Measurements from ENCODE around the gene ZBTB7B.

Gene ZBTB7B

GRCh38 chr1:154973344-154974101 is 29.1 kb upstream of the ZBTB7B start:
- H3K23ac ChIP-seq (ENCODE audit: low read depth, low read length, poor library complexity), result no peak overlapping the region
- H2BK5ac ChIP-seq (ENCODE audit: low read length), result peak overlapping the region; percentile 71
- H3K4me1 ChIP-seq (ENCODE audit: control insufficient read depth in 2 of 2, insufficient read depth in 1 of 2, low read depth in 1 of 2, low read length in 2 of 2), result peaks cover 29 to 41% of the 10 kb centered on the region in 2 donors
- H2BK15ac ChIP-seq (ENCODE audit: low read length), result no peak overlapping the region
- DNase-seq (ENCODE audit: low spot score), result peak; percentile 97
- no CpG with 5 or more reads among the region's 37 CpGs for WGBS, 2 donors (ENCODE audit: extremely low coverage in 2 of 2, insufficient read length in 2 of 2, insufficient replicate concordance in 1 of 2)
- peak overlapping the region; percentile 56 to 86 for H3K4me3 ChIP-seq (ENCODE audit: low read length in 2 of 2)
- H3K36me3 ChIP-seq (replicated peaks in 1 of 2; ENCODE audit: control insufficient read depth in 2 of 2, insufficient read depth in 2 of 2, low read length in 2 of 2), result peaks cover 6 to 30% of the 10 kb centered on the region in 2 donors
- peak overlapping the region; percentile 26 for H3K9ac ChIP-seq (ENCODE audit: low read depth, low read length, poor library complexity)
- no peaks in the 10 kb centered on the region for H3K9me3 ChIP-seq (replicated peaks in 1 of 2; ENCODE audit: control insufficient read depth in 2 of 2, insufficient read depth in 1 of 2, low read depth in 1 of 2, low read length in 2 of 2)
- H2BK12ac ChIP-seq (ENCODE audit: low read length), result no peak overlapping the region
- H4K91ac ChIP-seq (ENCODE audit: low read depth, low read length, poor library complexity), result no peak overlapping the region
- H3K27ac ChIP-seq (replicated peaks; ENCODE audit: low read length), result peak overlapping the region; percentile 98
- no peak overlapping the region for H2AK5ac ChIP-seq (ENCODE audit: low read depth, low read length)
- H3K4ac ChIP-seq (ENCODE audit: low read length), result no peak overlapping the region
- H2AFZ ChIP-seq (ENCODE audit: low read length), result peak overlapping the region; percentile 89
- peak overlapping the region; percentile 88 for H3K18ac ChIP-seq (ENCODE audit: low read length)
- no peak overlapping the region for H3K14ac ChIP-seq (ENCODE audit: low read length)
- peak overlapping the region; percentile 50 for H3K4me2 ChIP-seq (ENCODE audit: insufficient read depth, low read length, poor library complexity, severe bottlenecking)
- H4K8ac ChIP-seq (ENCODE audit: low read depth, low read length), result no peak overlapping the region
- H3K27me3 ChIP-seq (ENCODE audit: control insufficient read depth in 3 of 3, insufficient read depth in 3 of 3, low read depth in 1 of 3, low read length in 3 of 3), result no peaks in the 10 kb centered on the region
- H3K79me1 ChIP-seq (ENCODE audit: low read depth, low read length), result peaks cover 5% of the 10 kb centered on the region
- no peak overlapping the region for H2BK120ac ChIP-seq (ENCODE audit: low read depth, low read length)

GRCh38 chr1:154974102-154974807 is 28.3 kb upstream of the ZBTB7B start, which contains the start of gene CKS1B:
TSS of gene CKS1B (plus strand) at chr1:154974681. CDS start at chr1:154974746, 65 bp downstream.
- H3K4ac ChIP-seq (ENCODE audit: low read length), result no peak within 1 kb of the TSS
- no peak within 1 kb of the TSS for H3K14ac ChIP-seq (ENCODE audit: low read length)
- no peak within 1 kb of the TSS for H4K91ac ChIP-seq (ENCODE audit: low read depth, low read length, poor library complexity)
- no peak within 1 kb of the TSS for H2AK5ac ChIP-seq (ENCODE audit: low read depth, low read length)
- H3K4me3 ChIP-seq (ENCODE audit: low read length in 2 of 2), result peak within 1 kb of the TSS; percentile 56 to 86
- peak within 1 kb of the TSS; percentile 93 for H3K4me2 ChIP-seq (ENCODE audit: insufficient read depth, low read length, poor library complexity, severe bottlenecking)
- no peak within 1 kb of the TSS for H2BK15ac ChIP-seq (ENCODE audit: low read length)
- H4K8ac ChIP-seq (ENCODE audit: low read depth, low read length), result no peak within 1 kb of the TSS
- H2BK12ac ChIP-seq (ENCODE audit: low read length), result no peak within 1 kb of the TSS
- H3K9me3 ChIP-seq (replicated peaks in 1 of 2; ENCODE audit: control insufficient read depth in 2 of 2, insufficient read depth in 1 of 2, low read depth in 1 of 2, low read length in 2 of 2), result no peaks in the 10 kb centered on the region
- peak within 1 kb of the TSS; percentile 98 for H3K27ac ChIP-seq (replicated peaks; ENCODE audit: low read length)
- peak within 1 kb of the TSS; percentile 56 for H3K23ac ChIP-seq (ENCODE audit: low read depth, low read length, poor library complexity)
- no peaks in the 10 kb centered on the region for H3K27me3 ChIP-seq (ENCODE audit: control insufficient read depth in 3 of 3, insufficient read depth in 3 of 3, low read depth in 1 of 3, low read length in 3 of 3)
- H3K79me1 ChIP-seq (ENCODE audit: low read depth, low read length), result peaks cover 5% of the 10 kb centered on the region
- peak within 1 kb of the TSS; percentile 84 for H2BK5ac ChIP-seq (ENCODE audit: low read length)
- peaks cover 6 to 29% of the 10 kb centered on the region in 2 donors for H3K36me3 ChIP-seq (replicated peaks in 1 of 2; ENCODE audit: control insufficient read depth in 2 of 2, insufficient read depth in 2 of 2, low read length in 2 of 2)
- peak within 1 kb of the TSS; percentile 94 for H3K9ac ChIP-seq (ENCODE audit: low read depth, low read length, poor library complexity)
- H3K18ac ChIP-seq (ENCODE audit: low read length), result peak within 1 kb of the TSS; percentile 92
- no peak within 1 kb of the TSS for H2BK120ac ChIP-seq (ENCODE audit: low read depth, low read length)
- H3K4me1 ChIP-seq (ENCODE audit: control insufficient read depth in 2 of 2, insufficient read depth in 1 of 2, low read depth in 1 of 2, low read length in 2 of 2), result peaks cover 25 to 34% of the 10 kb centered on the region in 2 donors
- peak; percentile 100 for DNase-seq (ENCODE audit: low spot score)
- no CpG with 5 or more reads among the region's 47 CpGs for WGBS, 2 donors (ENCODE audit: extremely low coverage in 2 of 2, insufficient read length in 2 of 2, insufficient replicate concordance in 1 of 2)
- H2AFZ ChIP-seq (ENCODE audit: low read length), result peak within 1 kb of the TSS; percentile 89

GRCh38 chr1:154974808-154975408 is 27.7 kb upstream of the ZBTB7B start:
- Histone ChIP-seq H3K4ac (ENCODE audit: low read length) (no peak overlapping the region), H2BK5ac (ENCODE audit: low read length) (peak overlapping the region; percentile 84)
- no CpG with 5 or more reads among the region's 30 CpGs for WGBS, 2 donors (ENCODE audit: extremely low coverage in 2 of 2, insufficient read length in 2 of 2, insufficient replicate concordance in 1 of 2)

More at GRCh38 chr1:154974808-154975408, 27.7 kb upstream of the ZBTB7B start:
- H3K9ac ChIP-seq (ENCODE audit: low read depth, low read length, poor library complexity), result peak overlapping the region; percentile 71
- peaks cover 11 to 35% of the 10 kb centered on the region in 2 donors for H3K36me3 ChIP-seq (replicated peaks in 1 of 2; ENCODE audit: control insufficient read depth in 2 of 2, insufficient read depth in 2 of 2, low read length in 2 of 2)
- H3K4me1 ChIP-seq (ENCODE audit: control insufficient read depth in 2 of 2, insufficient read depth in 1 of 2, low read depth in 1 of 2, low read length in 2 of 2), result peaks cover 22 to 31% of the 10 kb centered on the region in 2 donors
- H3K9me3 ChIP-seq (replicated peaks in 1 of 2; ENCODE audit: control insufficient read depth in 2 of 2, insufficient read depth in 1 of 2, low read depth in 1 of 2, low read length in 2 of 2), result no peaks in the 10 kb centered on the region
- no peak overlapping the region for H2BK15ac ChIP-seq (ENCODE audit: low read length)
- H3K18ac ChIP-seq (ENCODE audit: low read length), result peak overlapping the region; percentile 58
- H2AFZ ChIP-seq (ENCODE audit: low read length), result peak overlapping the region; percentile 74
- H4K91ac ChIP-seq (ENCODE audit: low read depth, low read length, poor library complexity), result no peak overlapping the region
- peak overlapping the region; percentile 56 for H3K23ac ChIP-seq (ENCODE audit: low read depth, low read length, poor library complexity)
- H2BK12ac ChIP-seq (ENCODE audit: low read length), result no peak overlapping the region
- peak overlapping the region; percentile 86 for H3K27ac ChIP-seq (replicated peaks; ENCODE audit: low read length)
- no peak overlapping the region for H4K8ac ChIP-seq (ENCODE audit: low read depth, low read length)
- no peak overlapping the region for H3K14ac ChIP-seq (ENCODE audit: low read length)
- peak; percentile 99 for DNase-seq (ENCODE audit: low spot score)
- peak overlapping the region; percentile 93 for H3K4me2 ChIP-seq (ENCODE audit: insufficient read depth, low read length, poor library complexity, severe bottlenecking)
- peaks cover 4% of the 10 kb centered on the region for H3K79me1 ChIP-seq (ENCODE audit: low read depth, low read length)
- H3K4me3 ChIP-seq (ENCODE audit: low read length in 2 of 2), result peak overlapping the region; percentile 56 to 79
- H2AK5ac ChIP-seq (ENCODE audit: low read depth, low read length), result no peak overlapping the region
- no peak overlapping the region for H2BK120ac ChIP-seq (ENCODE audit: low read depth, low read length)
- H3K27me3 ChIP-seq (ENCODE audit: control insufficient read depth in 3 of 3, insufficient read depth in 3 of 3, low read depth in 1 of 3, low read length in 3 of 3), result no peaks in the 10 kb centered on the region

Data from neuronal stem cell (in vitro differentiated cells).